ENCODE measurements around the gene TGFB1I1.
"Not testable (repeated sequence)": the region's sequence is repeated elsewhere in the genome, so short reads cannot be mapped to it uniquely, and the experiment has no call there.

The TGFB1I1 gene

GRCh38 chr16:31517800-31518402 is 45.9 kb downstream of the TGFB1I1 start:
- DNase-seq (ENCODE audit: low read depth) = no peak

- DNase-seq (ENCODE audit: low read depth) = no peak
Measured at GRCh38 chr16:31519759-31520431, 47.9 kb downstream of the TGFB1I1 start.

- no peak for DNase-seq (ENCODE audit: low read depth)
Measured at GRCh38 chr16:31521368-31521767, 49.4 kb downstream of the TGFB1I1 start.

GRCh38 chr16:31522071-31522470 is 50.1 kb downstream of the TGFB1I1 start:
- DNase-seq (ENCODE audit: low read depth) = no peak

- not testable (repeated sequence) for DNase-seq (ENCODE audit: low read depth)
Measured at GRCh38 chr16:31523768-31524167, 51.8 kb downstream of the TGFB1I1 start.

- DNase-seq (ENCODE audit: low read depth) = no peak
Measured at GRCh38 chr16:31525113-31525512, 53.2 kb downstream of the TGFB1I1 start.

Data from stimulated activated CD8-positive, alpha-beta memory T cell treated with anti-CD3 and anti-CD28 coated beads, Interleukin-4, amount 100 ng/mL, for 24 hours (primary cell).